ENCODE results near the gene OR2K2.
"Not testable (repeated sequence)": the region's sequence is repeated elsewhere in the genome, so short reads cannot be mapped to it uniquely, and the experiment has no call there.

OR2K2 gene

GRCh38 chr9:111294691-111295451 is 35.2 kb downstream of the OR2K2 start:
- TF ChIP-seq CTCF (IDR thresholded peaks at IDR 0.05; ENCODE audit: poor library complexity, severe bottlenecking), result no peak
- H3K27ac ChIP-seq (ENCODE audit: poor library complexity, severe bottlenecking), result no peak overlapping the region
- DNase-seq (ENCODE audit: low spot score) (no peak), ATAC-seq (ENCODE audit: low read depth) (no peak)
- peaks cover 7% of the 10 kb centered on the region for H3K4me1 ChIP-seq (ENCODE audit: insufficient read depth, poor library complexity, severe bottlenecking)
- H3K4me3 ChIP-seq (ENCODE audit: severe bottlenecking), result no peak overlapping the region
- H3K9me3 ChIP-seq (ENCODE audit: severe bottlenecking), result no peaks in the 10 kb centered on the region
- H3K36me3 ChIP-seq (ENCODE audit: low read depth), result no peaks in the 10 kb centered on the region
- no peaks in the 10 kb centered on the region for H3K27me3 ChIP-seq (ENCODE audit: insufficient read depth, poor library complexity, severe bottlenecking)

- H3K27ac ChIP-seq (ENCODE audit: poor library complexity, severe bottlenecking), result no peak overlapping the region
- TF ChIP-seq CTCF (IDR thresholded peaks at IDR 0.05; ENCODE audit: poor library complexity, severe bottlenecking), result no peak
- ATAC-seq (ENCODE audit: low read depth) (peak; percentile 67; the same call in 2 of the 3 replicates), DNase-seq (ENCODE audit: low spot score) (no peak)
- H3K36me3 ChIP-seq (ENCODE audit: low read depth), result no peaks in the 10 kb centered on the region
- no peaks in the 10 kb centered on the region for H3K4me1 ChIP-seq (ENCODE audit: insufficient read depth, poor library complexity, severe bottlenecking)
- no peak overlapping the region for H3K4me3 ChIP-seq (ENCODE audit: severe bottlenecking)
- no peaks in the 10 kb centered on the region for H3K27me3 ChIP-seq (ENCODE audit: insufficient read depth, poor library complexity, severe bottlenecking)
- H3K9me3 ChIP-seq (ENCODE audit: severe bottlenecking), result no peaks in the 10 kb centered on the region
These were observed 42.9 kb downstream of the OR2K2 start for GRCh38 chr9:111287127-111287526.

- H3K27me3 ChIP-seq (ENCODE audit: insufficient read depth, poor library complexity, severe bottlenecking), result no peaks in the 10 kb centered on the region
- no peaks in the 10 kb centered on the region for H3K36me3 ChIP-seq (ENCODE audit: low read depth)
- DNase-seq (ENCODE audit: low spot score) (no peak), ATAC-seq (ENCODE audit: low read depth) (no peak)
- no peak overlapping the region for H3K4me3 ChIP-seq (ENCODE audit: severe bottlenecking)
- TF ChIP-seq CTCF (IDR thresholded peaks at IDR 0.05; ENCODE audit: poor library complexity, severe bottlenecking), result no peak
- no peaks in the 10 kb centered on the region for H3K4me1 ChIP-seq (ENCODE audit: insufficient read depth, poor library complexity, severe bottlenecking)
- H3K27ac ChIP-seq (ENCODE audit: poor library complexity, severe bottlenecking), result no peak overlapping the region
- H3K9me3 ChIP-seq (ENCODE audit: severe bottlenecking), result no peaks in the 10 kb centered on the region
These were observed 45.3 kb downstream of the OR2K2 start for GRCh38 chr9:111284703-111285102.

- H3K9me3 ChIP-seq (ENCODE audit: severe bottlenecking), result no peaks in the 10 kb centered on the region
- H3K4me3 ChIP-seq (ENCODE audit: severe bottlenecking), result no peak overlapping the region
- ATAC-seq (ENCODE audit: low read depth) (no peak), DNase-seq (ENCODE audit: low spot score) (no peak)
- H3K4me1 ChIP-seq (ENCODE audit: insufficient read depth, poor library complexity, severe bottlenecking), result no peaks in the 10 kb centered on the region
- H3K36me3 ChIP-seq (ENCODE audit: low read depth), result no peaks in the 10 kb centered on the region
- no peak overlapping the region for H3K27ac ChIP-seq (ENCODE audit: poor library complexity, severe bottlenecking)
- no peaks in the 10 kb centered on the region for H3K27me3 ChIP-seq (ENCODE audit: insufficient read depth, poor library complexity, severe bottlenecking)
- TF ChIP-seq CTCF (IDR thresholded peaks at IDR 0.05; ENCODE audit: poor library complexity, severe bottlenecking), result no peak
These were observed 47.2 kb downstream of the OR2K2 start for GRCh38 chr9:111282845-111283244.

GRCh38 chr9:111280795-111281194 is 49.2 kb downstream of the OR2K2 start:
- not testable (repeated sequence) for H3K27me3 ChIP-seq (ENCODE audit: insufficient read depth, poor library complexity, severe bottlenecking); H3K27ac ChIP-seq (ENCODE audit: poor library complexity, severe bottlenecking); H3K4me1 ChIP-seq (ENCODE audit: insufficient read depth, poor library complexity, severe bottlenecking); H3K4me3 ChIP-seq (ENCODE audit: severe bottlenecking); H3K36me3 ChIP-seq (ENCODE audit: low read depth); DNase-seq (ENCODE audit: low spot score); H3K9me3 ChIP-seq (ENCODE audit: severe bottlenecking); ATAC-seq (ENCODE audit: low read depth)
